ENCODE measurements around the gene AKAP5.
A peak's percentile ranks its signal among the peaks of the same experiment; 100 is the strongest.

The AKAP5 gene

GRCh38 chr14:64459405-64460136 is 5.7 kb upstream of the AKAP5 start:
- no peak overlapping the region for H3K4me3 ChIP-seq (ENCODE audit: low read depth, low read length)
- DNase-seq (ENCODE audit: low read depth): no peak
- TF ChIP-seq, protein P1, sequence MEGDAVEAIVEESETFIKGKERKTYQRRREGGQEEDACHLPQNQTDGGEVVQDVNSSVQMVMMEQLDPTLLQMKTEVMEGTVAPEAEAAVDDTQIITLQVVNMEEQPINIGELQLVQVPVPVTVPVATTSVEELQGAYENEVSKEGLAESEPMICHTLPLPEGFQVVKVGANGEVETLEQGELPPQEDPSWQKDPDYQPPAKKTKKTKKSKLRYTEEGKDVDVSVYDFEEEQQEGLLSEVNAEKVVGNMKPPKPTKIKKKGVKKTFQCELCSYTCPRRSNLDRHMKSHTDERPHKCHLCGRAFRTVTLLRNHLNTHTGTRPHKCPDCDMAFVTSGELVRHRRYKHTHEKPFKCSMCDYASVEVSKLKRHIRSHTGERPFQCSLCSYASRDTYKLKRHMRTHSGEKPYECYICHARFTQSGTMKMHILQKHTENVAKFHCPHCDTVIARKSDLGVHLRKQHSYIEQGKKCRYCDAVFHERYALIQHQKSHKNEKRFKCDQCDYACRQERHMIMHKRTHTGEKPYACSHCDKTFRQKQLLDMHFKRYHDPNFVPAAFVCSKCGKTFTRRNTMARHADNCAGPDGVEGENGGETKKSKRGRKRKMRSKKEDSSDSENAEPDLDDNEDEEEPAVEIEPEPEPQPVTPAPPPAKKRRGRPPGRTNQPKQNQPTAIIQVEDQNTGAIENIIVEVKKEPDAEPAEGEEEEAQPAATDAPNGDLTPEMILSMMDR (IDR thresholded peaks at IDR 0.05; ENCODE audit: low read depth, low read length, missing control alignments): no peak

- TF ChIP-seq, protein P1 (IDR thresholded peaks at IDR 0.05; ENCODE audit: low read depth, low read length, missing control alignments): no peak
- DNase-seq (ENCODE audit: low read depth): no peak
- H3K4me3 ChIP-seq (ENCODE audit: low read depth, low read length): no peak overlapping the region
Observed at GRCh38 chr14:64461221-64461620, 4.1 kb upstream of the AKAP5 start.

DNA sequence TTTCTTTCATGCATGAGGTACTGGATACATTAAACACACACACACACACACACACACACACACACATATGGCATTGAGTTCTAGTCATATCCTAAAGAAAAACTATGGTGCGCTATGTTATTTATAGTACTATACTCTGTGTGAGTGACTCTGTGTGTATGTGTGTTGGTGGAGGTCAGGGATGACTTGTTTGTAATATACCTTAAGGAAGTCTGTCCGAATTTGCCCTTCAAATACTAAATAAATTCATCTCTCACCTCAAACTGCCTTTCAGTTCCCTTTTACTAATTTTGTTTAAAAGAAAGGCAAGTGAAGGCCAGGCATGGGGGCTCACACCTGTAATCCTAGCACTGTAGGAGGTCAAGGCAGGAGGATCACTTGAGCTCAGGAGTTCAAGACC is 2.1 kb upstream of the AKAP5 start:
- DNase-seq (ENCODE audit: low read depth): peak; percentile 65
- no peak overlapping the region for H3K4me3 ChIP-seq (ENCODE audit: low read depth, low read length)
- TF ChIP-seq, protein P1 (IDR thresholded peaks at IDR 0.05; ENCODE audit: low read depth, low read length, missing control alignments): no peak

GRCh38 chr14:64463873-64464272 is 1.4 kb upstream of the AKAP5 start:
- H3K4me3 ChIP-seq (ENCODE audit: low read depth, low read length): no peak overlapping the region; the same call in 1 of the 2 replicates
- TF ChIP-seq, protein P1 (IDR thresholded peaks at IDR 0.05; ENCODE audit: low read depth, low read length, missing control alignments): no peak
- DNase-seq (ENCODE audit: low read depth): no peak

DNA sequence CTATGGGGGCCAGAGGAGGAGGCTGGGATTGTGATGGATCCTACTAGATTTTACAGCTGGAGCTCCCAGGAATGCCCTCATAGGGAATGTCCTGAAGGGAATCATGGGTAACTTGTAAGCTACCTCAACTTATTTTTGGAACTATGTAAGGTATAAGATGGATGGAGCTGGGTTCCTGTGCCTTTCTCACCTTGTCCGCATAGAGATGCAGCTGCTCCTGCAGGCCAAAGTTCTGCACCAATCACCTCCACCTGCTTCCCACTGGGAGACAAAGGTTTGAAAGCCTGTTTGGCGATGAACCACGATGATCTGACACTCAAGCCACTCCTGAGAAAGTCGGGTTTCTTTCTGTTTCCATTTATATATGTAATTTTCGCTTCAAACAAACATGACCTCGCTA is 648 bp upstream of the AKAP5 start:
- peak overlapping the region; percentile 76 for H3K4me3 ChIP-seq (ENCODE audit: low read depth, low read length)
- TF ChIP-seq, protein P1 (IDR thresholded peaks at IDR 0.05; ENCODE audit: low read depth, low read length, missing control alignments): no peak
- DNase-seq (ENCODE audit: low read depth): no peak

GRCh38 chr14:64465831-64466554 is 694 bp downstream of the AKAP5 start:
- TF ChIP-seq, protein P1 (IDR thresholded peaks at IDR 0.05; ENCODE audit: low read depth, low read length, missing control alignments): no peak
- H3K4me3 ChIP-seq (ENCODE audit: low read depth, low read length): peak overlapping the region; percentile 76
- DNase-seq (ENCODE audit: low read depth): no peak

All from GM12864 (cell line).